Measurements from ENCODE around the gene CRHBP.
A peak's percentile ranks its signal among the peaks of the same experiment; 100 is the strongest.
"Not testable (repeated sequence)": the region's sequence is repeated elsewhere in the genome, so short reads cannot be mapped to it uniquely, and the experiment has no call there.

The CRHBP gene, protein sequence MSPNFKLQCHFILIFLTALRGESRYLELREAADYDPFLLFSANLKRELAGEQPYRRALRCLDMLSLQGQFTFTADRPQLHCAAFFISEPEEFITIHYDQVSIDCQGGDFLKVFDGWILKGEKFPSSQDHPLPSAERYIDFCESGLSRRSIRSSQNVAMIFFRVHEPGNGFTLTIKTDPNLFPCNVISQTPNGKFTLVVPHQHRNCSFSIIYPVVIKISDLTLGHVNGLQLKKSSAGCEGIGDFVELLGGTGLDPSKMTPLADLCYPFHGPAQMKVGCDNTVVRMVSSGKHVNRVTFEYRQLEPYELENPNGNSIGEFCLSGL

DNA sequence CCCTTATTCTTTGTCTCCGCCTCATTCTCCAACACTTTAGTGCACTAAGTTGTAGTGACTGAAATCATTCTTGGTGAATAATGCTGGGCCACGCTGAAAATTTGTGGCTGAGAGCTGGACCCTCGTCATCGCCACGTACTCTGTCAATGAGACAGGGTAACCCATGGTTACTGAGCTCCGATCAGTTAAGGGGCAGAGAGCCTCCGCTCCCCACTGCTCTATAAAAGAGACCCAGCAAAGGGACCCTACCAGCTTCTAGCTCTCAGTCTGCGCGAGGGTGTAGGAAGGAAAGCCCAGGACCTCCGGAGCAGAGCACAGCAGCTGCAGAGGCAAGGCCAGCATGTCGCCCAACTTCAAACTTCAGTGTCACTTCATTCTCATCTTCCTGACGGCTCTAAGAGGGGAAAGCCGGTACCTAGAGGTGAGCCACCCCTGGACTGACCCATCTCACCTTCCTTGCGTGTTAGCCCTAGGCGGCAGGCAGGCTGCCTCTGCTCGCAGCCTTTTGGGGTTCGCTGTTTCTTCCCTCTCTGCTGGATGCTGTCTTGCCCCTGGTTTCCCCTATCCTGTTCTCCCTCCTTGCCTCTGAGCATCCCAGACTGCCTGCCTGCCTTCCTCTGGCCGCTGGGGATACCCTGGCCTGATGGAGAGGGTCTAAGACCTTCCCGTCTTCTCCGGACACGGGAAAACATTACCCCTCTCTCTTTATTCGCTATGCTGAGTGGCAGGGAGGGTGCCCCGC lies at the start of gene CRHBP:
Gene CRHBP (plus strand): TSS at position 251 of the 742 bp plus-strand sequence. CDS start 90 bp downstream, at position 341.
- DNase-seq (ENCODE audit: low read depth), result no peak

DNA sequence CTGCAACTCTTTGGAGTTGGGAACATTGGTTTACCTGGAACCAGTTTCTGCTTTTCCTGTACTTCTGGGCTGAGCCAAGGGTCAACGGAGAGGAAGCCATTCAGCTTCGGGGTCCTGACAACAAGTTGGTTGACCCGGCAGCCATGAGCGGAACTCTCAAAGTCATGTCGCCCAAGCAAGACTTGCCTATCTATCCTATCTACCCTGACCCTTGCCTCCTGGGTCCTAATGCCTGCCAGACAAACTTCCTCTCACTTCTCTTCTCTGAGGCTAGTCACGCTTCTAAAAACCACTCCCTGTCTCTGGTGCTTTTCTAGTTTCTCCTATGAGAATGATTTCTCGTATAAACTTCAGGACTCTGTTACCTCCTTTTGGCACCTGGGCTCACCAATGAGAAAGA lies 44.7 kb upstream of the CRHBP start:
- DNase-seq (ENCODE audit: low read depth), result no peak

DNA sequence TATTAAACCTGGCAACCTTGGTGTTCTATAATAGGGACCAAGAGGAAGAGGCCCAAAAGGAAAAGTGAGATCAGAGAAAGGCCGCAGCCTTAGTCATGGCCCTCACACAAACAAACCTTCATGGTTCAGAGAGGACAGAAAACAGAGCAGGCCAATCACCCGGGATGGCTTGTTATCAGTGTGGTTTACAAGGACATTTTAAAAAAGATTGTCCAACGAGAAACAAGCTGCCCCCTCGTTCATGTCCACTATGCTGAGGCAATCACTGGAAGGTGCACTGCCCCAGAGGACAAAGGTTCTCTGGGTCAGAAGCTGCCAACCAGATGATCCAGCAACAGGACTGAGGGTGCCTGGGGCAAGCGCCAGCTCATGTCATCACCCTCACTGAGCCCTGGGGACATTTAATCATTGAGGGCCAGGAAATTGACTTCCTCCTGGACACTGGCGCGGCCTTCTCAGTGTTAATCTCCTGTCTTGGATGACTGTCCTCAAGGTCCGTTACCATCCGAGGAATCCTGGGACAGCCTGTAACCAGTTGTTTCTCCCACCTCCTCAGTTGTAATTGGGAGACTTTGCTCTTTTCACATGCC lies 42.4 kb upstream of the CRHBP start:
- not testable (repeated sequence) for DNase-seq (ENCODE audit: low read depth)

DNA sequence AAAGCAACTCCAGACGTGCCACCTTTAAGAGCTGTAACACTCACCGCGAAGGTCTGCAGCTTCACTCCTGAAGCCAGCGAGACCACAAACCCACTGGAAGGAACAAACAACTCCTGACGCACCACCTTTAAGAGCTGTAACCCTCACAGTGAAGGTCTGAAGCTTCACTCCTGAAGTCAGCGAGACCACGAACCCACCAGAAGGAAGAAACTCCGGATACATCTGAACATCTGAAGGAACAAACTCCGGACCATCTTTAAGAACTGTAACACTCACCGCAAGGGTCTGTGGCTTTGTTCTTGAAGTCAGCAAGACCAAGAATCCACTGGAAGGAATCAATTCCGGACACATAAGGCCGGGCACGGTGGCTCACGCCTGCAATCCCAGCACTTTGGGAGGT lies 38.2 kb upstream of the CRHBP start:
- DNase-seq (ENCODE audit: low read depth), result not testable (repeated sequence)

DNA sequence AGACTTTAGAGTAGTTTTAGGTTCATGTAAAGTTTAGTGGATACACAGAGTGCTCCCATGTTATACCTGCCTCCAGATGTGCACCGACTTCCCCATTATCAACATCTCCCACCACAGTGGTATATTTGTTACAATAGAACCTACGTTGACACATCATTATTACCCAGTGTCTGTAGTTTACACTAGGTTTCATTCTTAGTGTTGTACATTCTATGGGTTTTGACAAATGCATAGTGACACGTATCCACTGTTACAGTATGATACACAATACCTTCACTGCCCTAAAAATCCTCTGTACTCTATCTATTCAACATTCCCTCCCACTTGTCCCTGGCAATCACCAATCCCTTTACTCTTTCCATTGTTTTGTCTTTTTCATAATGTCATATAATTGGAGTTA lies 34.3 kb upstream of the CRHBP start:
- no peak for DNase-seq (ENCODE audit: low read depth)

DNA sequence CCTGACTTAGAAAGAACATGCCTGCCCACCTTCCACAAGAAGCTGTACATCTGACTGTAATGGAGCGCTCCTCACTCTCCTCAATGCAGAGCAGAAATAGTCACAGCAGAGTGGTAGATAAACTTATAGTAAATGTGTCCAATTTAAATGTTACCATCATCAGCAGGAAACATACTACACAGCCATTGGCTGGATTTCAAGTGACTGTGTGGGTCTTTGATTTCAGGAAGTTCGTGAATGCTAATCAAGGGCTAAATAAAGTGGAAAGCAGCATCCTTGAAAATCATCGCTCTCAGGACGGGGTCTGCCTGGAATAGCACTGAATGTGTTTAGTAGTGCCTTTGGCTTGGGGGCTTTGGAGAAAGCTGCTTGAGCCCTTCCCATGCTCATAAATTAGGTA lies 32.4 kb upstream of the CRHBP start:
- no peak for DNase-seq (ENCODE audit: low read depth)

DNA sequence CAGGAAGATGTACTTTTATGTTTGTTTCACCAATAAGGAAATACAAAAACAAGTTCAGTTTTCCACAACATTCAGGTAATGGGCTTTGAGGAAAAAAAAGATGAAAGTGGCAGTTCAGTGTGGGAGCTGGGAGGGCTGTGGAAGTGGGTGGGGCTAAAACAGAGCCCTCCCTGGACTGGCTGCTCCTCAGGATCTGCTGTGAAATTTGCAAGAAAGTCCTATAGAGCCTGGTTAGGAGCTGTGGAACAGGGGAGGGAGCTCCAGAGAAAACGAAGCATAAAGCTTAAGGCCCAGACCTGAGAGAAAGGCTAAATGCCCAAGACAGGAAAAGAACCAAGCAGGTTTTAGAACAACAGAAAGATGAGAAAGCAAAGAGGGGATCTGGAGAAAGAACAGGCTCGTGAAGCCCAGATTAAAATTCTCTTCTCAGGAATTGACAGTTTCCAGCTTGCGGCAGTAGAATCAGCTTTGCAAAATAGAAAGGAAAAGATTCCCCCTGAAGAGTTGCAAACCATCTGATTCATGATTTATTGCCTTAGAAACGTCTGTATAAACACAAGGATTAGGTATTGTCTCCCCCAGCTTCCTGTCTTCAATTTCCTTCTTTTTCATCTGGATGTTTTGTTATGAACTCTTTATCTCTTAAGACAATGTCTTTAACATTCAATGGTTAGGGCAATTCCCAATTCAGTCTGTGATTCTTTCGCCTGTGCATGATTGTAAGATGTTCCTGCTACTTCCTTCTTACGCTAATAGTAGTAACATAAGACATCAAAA lies 26.3 kb upstream of the CRHBP start:
- DNase-seq (ENCODE audit: low read depth), result no peak

DNA sequence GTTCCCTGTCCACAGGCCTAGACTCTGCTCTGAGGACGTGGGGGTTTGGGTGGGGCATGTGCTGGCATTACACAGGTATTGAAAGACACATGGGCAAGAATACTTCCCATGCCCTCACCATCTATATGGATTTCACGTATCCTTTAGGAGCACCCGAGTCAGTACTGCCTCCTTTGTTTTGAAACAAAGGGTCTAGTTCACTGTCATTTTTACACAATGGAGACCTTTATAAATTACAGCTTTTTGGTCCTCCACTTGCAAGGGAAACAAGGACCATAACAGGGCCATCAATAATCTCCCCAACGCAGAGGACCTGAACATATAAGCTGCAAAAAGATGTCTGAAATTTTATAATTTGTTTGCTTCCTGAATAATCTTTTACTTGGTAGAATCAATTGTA lies 24.9 kb upstream of the CRHBP start:
- no peak for DNase-seq (ENCODE audit: low read depth)

DNA sequence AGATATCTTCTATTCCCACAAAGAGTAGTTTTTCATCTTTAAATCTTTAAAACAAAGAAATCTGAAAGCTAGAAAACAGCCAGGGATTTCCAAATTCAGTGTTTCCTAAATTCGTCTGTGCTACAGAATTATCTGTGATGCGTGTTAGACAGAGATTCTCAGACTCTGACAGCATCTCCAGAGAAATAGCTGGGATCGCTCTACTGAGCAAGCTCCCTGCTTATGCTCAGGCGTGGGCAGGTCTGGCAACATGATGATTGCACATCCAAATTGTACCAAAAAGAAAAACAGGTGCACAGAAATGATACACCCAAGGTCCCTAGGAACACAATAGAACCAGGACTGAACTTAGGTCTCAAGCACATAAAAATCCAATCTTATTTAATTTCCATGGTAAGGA lies 22.8 kb upstream of the CRHBP start:
- no peak for DNase-seq (ENCODE audit: low read depth)

DNA sequence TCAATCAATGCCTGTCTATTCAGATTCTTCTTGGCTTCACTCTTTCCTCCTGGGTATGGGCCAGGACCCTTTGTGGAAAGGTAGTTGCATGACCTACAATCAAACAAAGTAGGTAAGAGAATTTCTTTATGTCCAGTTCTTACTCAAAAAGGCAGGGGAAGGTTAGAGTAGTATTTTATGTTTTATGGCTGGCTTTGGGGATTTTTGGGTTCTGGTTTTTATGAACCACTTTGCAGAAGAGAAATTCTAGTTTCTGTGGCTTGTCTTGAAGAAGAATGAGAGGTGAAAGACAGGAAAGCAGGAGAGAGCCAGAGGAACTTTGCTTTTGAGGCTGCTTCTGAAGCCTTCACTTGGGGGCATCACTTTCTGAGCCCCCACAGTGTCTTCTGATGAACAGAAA lies 14.7 kb upstream of the CRHBP start:
- DNase-seq (ENCODE audit: low read depth), result no peak

DNA sequence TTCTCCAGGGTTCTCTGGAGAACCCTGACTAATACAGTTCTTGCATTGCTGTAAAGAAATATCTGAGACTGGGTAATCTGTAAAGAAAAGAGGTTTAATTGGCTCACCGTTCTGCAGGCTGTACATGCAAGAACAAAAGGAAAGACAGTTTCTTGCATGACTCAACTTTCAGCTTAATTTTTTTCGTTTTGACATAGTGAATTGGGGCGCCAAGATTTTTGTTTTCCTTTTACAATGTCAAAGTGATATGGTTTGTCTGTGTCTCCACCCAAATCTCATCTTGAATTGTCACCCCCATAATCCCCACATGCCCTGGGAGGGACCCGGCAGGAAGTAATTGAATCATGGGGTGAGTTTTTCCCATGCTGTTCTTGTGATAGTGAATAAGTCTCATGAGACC lies 11.8 kb upstream of the CRHBP start:
- DNase-seq (ENCODE audit: low read depth), result no peak

DNA sequence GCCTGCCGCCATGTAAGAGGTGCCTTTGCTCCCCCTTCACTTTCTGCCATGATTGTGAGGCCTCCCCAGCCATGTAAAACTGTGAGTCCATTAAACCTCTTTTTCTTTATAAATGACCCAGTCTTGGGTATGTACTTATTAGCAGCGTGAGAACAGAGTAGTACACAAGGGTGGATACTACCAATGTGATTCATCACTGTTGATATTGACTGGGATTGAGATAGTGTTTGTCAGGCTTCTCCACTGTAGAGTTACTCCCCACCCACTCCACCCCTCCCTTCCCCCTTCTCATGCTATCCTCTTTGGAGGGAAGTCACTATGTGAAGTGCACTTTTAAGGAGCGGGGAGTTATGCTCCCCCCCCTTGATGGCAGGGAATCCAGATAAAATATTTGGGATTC lies 11.4 kb upstream of the CRHBP start:
- no peak for DNase-seq (ENCODE audit: low read depth)

DNA sequence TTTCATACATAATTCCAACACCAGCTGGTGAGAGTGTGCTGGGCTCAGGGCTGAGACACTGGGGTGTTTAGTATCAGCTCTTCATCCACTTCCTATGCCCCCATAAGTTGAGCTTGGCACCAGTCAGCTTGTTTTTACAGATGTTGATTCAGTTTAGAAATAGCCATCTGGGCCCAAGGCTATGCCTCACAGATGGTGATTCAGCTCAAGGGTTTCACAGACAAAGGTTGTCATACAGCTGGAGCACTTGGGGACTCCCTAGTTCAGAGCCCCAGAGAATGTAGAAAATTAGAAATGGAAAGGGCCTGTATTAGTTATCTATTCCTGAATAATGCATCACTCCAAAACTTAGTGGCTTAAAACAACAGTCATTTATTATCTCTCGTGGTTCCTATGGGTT lies 10.3 kb upstream of the CRHBP start:
- peak; percentile 64 for DNase-seq (ENCODE audit: low read depth)

DNA sequence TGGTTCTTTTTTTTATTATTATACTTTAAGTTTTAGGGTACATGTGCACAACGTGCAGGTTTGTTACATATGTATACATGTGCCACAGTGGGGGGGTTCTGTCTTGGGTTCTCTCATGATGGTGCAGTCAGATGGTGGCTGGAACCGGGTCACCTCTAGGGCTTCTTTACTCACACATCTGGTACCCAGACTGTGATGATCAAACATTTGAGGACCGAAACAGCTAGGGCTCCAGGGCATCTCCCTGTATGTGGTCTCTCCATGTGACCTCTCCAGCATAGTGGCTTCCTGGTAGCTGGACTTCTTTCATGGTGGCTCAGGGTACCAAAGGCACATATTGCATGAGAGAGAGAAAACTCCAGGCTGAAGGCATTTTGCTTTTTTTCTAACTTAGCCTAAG lies 9.8 kb upstream of the CRHBP start:
- no peak for DNase-seq (ENCODE audit: low read depth)

DNA sequence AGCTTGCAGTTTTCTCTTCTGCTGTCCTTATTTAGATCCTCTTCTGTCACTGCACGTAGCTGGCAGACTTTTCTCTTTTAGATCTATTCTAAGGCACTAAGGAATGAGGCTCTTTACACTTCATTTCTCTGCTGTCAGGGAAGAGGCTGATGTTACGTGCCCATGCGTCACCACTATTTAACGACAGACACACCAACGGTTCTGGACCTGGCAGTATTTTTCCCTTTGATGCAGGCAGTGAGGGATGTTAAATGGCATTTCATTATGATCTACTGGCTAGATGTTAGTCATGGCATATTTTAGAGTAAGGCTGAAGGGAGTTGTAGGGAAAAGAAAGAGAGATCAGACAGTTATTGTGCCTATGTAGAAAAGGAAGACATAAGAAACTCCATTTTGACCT lies 8.2 kb upstream of the CRHBP start:
- no peak for DNase-seq (ENCODE audit: low read depth)

DNA sequence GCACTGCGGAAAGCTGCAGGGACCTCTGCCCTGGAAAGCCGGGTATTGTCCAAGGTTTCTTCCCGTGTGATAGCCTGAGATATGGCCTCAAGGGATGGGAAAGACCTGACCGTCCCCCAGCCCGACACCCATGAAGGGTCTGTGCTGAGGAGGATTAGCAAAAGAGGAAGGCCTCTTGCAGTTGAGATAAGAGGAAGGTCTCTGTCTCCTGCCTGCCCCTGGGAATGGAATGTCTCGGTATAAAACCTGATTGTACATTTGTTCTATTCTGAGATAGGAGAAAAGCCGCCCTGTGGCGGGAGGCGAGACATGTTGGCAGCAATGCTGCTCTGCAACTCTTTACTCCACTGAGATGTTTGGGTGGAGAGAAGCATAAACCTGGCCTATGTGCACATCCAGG lies 7.6 kb upstream of the CRHBP start:
- DNase-seq (ENCODE audit: low read depth), result not testable (repeated sequence)

DNA sequence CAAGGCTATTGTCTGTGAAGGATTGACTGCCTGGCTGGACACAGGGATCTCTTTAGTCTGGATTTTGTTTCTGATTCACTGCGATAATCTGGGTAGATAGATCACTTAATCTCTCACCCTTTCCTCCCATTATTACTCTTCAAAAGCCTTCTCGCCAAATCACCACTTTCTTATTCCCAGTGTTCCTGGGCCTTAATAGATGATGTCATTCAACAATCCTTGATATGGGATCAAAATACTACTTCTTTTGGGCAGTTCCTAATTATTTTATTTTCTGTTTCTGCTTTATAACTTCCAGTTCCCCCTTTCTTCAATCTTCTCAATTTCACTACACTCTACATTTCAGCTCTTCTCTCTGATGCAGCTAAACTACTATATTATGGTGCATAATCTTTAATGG lies 6.8 kb upstream of the CRHBP start:
- no peak for DNase-seq (ENCODE audit: low read depth)

DNA sequence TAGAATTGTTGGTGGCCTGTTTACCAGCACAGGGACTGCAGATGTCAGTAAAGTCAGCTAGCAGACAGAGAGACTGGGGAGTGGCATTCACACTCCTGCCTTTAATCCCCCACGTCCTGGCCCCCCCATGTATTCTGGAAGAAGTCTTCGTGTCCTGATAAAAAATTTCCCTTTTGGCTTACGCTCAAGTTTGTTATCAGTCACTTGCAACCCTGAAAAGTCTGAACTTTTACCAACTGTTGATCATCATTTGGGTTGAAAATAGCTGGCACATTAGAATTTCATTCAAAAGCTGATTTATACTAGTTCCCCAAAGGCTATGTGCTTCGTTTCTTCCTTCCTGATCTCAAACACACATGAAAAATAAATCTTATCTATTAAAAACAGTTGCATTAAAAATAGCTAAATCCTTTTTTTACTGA lies 5.8 kb upstream of the CRHBP start:
- DNase-seq (ENCODE audit: low read depth), result no peak

DNA sequence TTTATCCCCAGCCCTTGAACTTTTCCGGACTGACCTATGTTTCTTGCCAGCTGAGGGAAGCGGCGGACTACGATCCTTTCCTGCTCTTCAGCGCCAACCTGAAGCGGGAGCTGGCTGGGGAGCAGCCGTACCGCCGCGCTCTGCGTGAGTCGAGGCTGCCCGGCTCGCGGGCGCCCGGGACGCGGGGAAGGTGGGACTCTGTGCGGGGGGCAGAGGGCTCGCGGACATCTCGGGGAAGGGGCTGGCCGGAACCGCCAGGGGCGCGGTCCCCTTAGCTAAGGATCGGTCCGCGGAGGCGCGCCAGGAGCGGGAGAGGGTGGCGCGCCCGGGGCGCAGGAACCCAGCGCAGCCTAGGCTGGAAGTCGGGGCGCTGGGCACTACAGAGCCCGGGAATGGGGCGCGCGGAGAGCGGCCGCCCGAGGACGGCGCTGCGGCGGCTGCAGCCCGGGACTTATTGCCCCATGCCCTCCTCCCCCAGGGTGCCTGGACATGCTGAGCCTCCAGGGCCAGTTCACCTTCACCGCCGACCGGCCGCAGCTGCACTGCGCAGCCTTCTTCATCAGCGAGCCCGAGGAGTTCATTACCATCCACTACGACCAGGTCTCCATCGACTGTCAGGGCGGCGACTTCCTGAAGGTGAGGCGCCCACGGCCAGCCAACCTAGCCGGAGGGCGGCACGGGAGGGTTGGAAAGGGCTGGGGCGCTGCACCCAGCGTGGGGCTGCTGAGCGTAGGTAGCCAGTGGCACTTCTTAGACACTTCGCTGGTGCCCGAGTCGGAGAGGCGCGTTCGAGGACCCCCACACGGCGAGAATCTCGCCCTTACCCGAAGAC lies 922 bp downstream of the CRHBP start:
- DNase-seq (ENCODE audit: low read depth), result no peak

DNA sequence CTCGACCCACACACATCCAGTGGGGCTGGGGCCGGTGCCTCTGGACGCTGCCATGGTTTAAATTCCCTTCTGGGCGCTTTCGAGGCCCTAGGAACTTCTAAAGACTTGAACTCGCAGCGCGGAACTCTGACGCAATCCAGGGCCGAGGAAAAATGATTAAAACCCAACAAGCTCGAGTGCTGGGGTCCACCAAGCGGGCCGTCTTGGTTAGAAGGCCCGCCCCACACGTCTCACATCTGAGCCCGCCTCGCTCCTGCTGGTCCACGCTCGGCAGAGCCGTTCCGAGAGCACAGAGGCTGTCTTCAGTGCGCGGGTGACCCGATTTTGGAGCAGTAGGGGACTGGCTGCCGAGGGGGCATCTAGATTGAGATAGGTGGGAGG lies 1.5 kb downstream of the CRHBP start:
- DNase-seq (ENCODE audit: low read depth), result no peak

DNA sequence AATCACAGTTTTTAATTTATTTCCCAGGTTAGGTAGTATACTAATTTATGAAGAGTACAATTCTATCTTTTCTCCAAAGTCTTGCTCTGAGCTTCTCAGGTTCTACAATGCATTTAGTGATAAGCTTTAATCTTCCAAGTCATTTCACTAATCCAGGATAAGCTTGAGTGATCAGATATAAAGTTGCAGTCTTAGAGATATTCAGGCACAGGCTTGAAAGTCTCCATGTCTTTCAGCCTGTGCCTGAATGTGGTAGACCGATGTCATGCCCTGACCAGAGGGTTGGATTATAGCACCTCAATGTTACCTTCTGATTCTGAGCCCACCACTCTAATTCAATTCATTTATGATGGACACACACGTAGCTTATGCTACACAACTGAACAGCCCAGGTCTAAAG lies 3.2 kb downstream of the CRHBP start:
- DNase-seq (ENCODE audit: low read depth), result no peak

Measured in stromal cell of bone marrow (primary cell).